ENCODE data around the gene OR8H2. TPM values are rescaled to one million over a fixed set of nuclear protein-coding genes. Genes with fewer than 3 reads are reported as not detected.
"Not testable (repeated sequence)": the region's sequence is repeated elsewhere in the genome, so short reads cannot be mapped to it uniquely, and the experiment has no call there.

The OR8H2 gene, protein sequence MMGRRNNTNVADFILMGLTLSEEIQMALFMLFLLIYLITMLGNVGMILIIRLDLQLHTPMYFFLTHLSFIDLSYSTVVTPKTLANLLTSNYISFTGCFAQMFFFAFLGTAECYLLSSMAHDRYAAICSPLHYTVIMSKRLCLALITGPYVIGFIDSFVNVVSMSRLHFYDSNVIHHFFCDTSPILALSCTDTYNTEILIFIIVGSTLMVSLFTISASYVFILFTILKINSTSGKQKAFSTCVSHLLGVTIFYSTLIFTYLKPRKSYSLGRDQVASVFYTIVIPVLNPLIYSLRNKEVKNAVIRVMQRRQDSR
- under 1 TPM in 1 of 3 donors, not detected in 2; 0.04 TPM for polyA plus RNA-seq (ENCODE audit: insufficient read length in 3 of 3)

DNA sequence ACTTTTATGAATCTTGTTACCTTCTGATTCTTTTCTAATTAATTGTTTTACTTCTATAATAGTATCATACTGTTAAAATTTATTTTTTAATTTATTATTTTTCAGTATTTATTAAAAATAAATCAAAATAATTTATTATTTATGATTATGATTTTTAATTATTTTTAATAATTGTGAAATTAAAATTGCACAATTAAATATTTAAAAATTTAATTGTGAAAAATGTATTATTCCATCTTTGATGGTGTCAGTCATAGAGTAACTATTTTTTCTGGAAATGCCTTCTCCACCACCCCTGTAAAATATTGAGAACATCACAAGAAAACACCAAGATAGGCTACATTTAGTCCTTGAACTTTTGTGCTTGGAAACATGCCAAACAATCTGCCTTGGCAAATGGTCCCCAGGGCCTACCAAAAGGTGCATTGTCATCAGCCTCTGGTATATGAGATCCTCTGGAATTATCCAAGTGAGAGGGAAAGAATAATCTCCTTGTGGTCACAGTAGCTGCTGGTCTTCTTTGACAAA lies at the start of gene OR8H2:
TSS of gene OR8H2 (plus strand) at position 478 of the 528 bp plus-strand sequence. CDS start 1,356 bp downstream, outside the sequence.
- no peak for DNase-seq (ENCODE audit: low read depth in 3 of 3, low spot score in 2 of 3)

DNA sequence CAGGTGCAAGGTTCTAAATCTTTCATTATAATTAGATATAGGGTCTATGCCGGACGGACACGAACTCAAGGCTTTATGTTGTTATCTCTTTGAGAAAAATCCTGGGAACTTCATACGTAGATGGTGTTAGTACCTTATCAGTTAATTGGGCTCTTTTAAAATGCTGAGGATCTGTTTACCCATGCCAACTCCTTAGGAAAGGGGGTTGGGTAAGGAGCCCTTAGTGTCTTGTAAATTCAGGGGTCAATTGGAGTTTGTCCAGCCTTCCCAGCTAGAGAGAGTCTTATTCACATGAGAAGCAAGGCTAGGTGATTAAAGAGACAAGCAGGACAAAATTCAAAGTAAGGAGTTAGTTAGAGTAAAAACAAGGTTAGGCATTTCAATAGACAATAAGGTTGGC lies 47.1 kb upstream of the OR8H2 start:
- DNase-seq (ENCODE audit: low read depth in 3 of 3, low spot score in 2 of 3) = not testable (repeated sequence)

DNA sequence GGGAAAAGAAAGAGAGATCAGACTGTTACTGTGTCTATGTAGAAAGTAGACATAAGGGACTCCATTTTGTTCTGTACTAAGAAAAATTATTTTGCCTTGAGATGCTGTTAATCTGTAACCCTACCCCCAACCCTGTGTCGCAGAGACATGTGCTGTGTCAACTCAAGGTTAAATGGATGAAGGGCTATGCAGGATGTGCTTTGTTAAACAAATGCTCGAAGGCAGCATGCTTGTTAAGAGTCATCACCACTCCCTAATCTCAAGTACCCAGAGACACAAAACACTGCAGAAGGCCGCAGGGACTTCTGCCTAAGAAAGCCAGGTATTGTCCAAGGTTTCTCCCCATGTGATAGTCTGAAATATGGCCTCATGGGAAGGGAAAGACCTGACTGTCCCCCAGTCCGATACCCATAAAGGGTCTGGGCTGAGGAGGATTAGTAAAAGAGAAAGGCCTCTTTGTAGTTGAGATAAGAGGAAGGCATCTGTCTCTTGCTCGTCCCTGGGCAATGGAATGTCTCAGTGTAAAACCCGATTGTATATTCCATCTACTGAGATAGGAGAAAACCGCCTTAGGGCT lies 45.7 kb upstream of the OR8H2 start:
- not testable (repeated sequence) for DNase-seq (ENCODE audit: low read depth in 3 of 3, low spot score in 2 of 3)

GRCh38 chr11:56058260-56058780 lies 45.2 kb upstream of the OR8H2 start:
- not testable (repeated sequence) for DNase-seq (ENCODE audit: low read depth in 3 of 3, low spot score in 2 of 3)

DNA sequence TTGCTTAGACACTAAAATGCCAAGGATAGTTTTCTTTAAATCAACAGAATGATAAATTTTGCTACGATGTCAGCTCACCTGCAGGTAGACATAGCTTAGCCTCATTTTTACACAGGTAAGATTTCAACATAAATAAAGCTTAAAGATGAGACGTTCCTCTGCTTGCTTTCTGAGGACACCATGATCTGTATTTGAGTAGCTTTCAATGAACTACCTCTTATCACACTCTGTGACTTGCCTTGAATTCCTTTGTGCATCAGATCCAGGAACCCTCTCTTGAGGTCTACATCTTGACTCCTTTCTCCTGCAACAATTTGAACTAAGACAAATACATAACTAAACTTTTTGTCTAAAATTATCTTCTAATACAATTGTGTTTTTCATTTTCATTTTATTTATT lies 36.5 kb upstream of the OR8H2 start:
- DNase-seq (ENCODE audit: low read depth in 3 of 3, low spot score in 2 of 3) = no peak

DNA sequence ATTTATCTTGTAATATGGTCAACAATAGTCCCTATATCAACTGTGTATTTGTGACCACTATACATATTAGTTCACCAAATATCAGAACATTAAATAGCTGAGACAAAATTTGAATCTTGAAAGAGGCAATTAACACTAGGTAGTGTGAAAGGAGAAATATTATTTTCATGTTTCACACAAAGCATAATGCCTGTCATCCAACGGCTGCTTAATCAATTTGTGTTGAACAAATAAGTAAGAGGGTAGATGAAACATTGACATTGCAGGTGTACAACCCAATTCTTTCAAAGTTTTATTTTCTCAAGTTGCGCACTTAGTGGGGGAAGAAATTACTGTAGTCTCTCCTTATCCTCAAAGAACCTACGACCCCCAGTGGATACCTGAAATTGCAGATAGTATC lies 13.8 kb upstream of the OR8H2 start:
- no peak for DNase-seq (ENCODE audit: low read depth in 3 of 3, low spot score in 2 of 3)

- DNase-seq (ENCODE audit: low read depth in 3 of 3, low spot score in 2 of 3) = no peak
These were observed 10.5 kb upstream of the OR8H2 start, which contains the start of gene OR8I2 for GRCh38 chr11:56093008-56093407. Gene OR8I2, plus strand, starts transcription at chr11:56093308. Its CDS starts 0 bp downstream, at chr11:56093308.

GRCh38 chr11:56122073-56122472 lies 18.6 kb downstream of the OR8H2 start, which contains the start of gene OR8H3:
Gene OR8H3, plus strand, starts transcription at chr11:56122373. Its CDS starts 0 bp downstream, at chr11:56122373.
- no peak for DNase-seq (ENCODE audit: low read depth in 3 of 3, low spot score in 2 of 3)

- no peak for DNase-seq (ENCODE audit: low read depth in 3 of 3, low spot score in 2 of 3)
These were observed 36.7 kb downstream of the OR8H2 start, which contains the start of gene OR8J3 for GRCh38 chr11:56140151-56140661. Gene OR8J3, minus strand, starts transcription at chr11:56140201. Its CDS starts 2,483 bp downstream, at chr11:56137718.

GRCh38 chr11:56143681-56144080 lies 40.2 kb downstream of the OR8H2 start:
- DNase-seq (ENCODE audit: low read depth in 3 of 3, low spot score in 2 of 3) = not testable (repeated sequence)

DNA sequence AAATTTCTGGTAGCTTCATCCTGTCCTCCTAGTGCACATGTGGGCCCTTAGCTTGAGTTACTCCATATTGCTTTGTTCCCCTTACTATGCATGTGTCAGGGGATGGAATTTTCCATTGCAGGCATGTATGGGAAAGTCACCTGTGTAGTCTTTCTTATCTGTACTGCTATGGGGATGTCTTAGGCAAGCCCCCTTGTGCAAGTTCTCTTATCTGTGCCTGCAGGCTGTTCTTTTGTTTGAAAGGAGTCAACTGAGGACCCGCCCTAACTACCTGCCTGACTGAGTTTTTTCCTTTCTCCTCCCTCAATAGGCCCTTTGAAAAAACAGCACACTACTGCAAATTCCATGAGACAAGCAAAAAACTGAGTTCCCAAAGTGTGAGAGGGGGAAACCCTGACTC lies 47.9 kb downstream of the OR8H2 start:
- no peak for DNase-seq (ENCODE audit: low read depth in 3 of 3, low spot score in 2 of 3)

DNA sequence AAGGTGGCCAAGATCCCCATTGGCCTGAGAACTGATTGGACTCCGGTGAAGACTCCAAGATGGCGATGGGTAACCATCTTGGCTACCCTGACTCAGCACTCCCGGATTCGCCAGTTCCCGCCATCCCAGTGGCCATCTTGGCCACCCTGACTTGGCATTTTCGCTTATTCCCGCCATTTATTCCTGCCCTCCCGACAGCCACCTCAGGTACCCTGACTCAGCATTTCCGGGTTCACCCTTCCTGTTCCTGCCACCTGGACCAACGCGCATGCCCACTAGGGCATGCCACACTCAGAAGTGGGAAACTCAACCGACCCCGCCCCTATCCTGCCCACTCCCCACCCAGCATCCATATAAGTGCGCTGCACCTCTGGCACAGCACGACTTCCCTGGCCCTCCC lies 48.8 kb downstream of the OR8H2 start:
- DNase-seq (ENCODE audit: low read depth in 3 of 3, low spot score in 2 of 3) = no peak

Other genes with a start within 250 kb of the OR8H2 start
- not detected for gene TRIM51, start 220.4 kb upstream of the OR8H2 start, polyA plus RNA-seq (ENCODE audit: insufficient read length in 3 of 3)
- gene OR5W2, start 189.1 kb upstream of the OR8H2 start, polyA plus RNA-seq (ENCODE audit: insufficient read length in 3 of 3) = not detected
- gene OR5I1, start 167.3 kb upstream of the OR8H2 start, polyA plus RNA-seq (ENCODE audit: insufficient read length in 3 of 3) = not detected
- not detected for gene OR10AG1, start 133.7 kb upstream of the OR8H2 start, polyA plus RNA-seq (ENCODE audit: insufficient read length in 3 of 3)
- not detected for gene OR5F1, start 109.1 kb upstream of the OR8H2 start, polyA plus RNA-seq (ENCODE audit: insufficient read length in 3 of 3)
- gene OR5AS1, start 76.0 kb upstream of the OR8H2 start, polyA plus RNA-seq (ENCODE audit: insufficient read length in 3 of 3) = under 1 TPM; 0.03 to 0.04 (median 0.03) TPM
- gene OR8I2, start 10.4 kb upstream of the OR8H2 start, polyA plus RNA-seq (ENCODE audit: insufficient read length in 3 of 3) = not detected
- gene OR8H3, start 18.7 kb downstream of the OR8H2 start, polyA plus RNA-seq (ENCODE audit: insufficient read length in 3 of 3) = not detected
- gene OR8J3, start 36.5 kb downstream of the OR8H2 start, polyA plus RNA-seq (ENCODE audit: insufficient read length in 3 of 3) = not detected
- not detected for gene OR8K5, start 56.6 kb downstream of the OR8H2 start, polyA plus RNA-seq (ENCODE audit: insufficient read length in 3 of 3)
- gene OR5J2, start 72.9 kb downstream of the OR8H2 start, polyA plus RNA-seq (ENCODE audit: insufficient read length in 3 of 3) = not detected
- gene OR5T2, start 130.6 kb downstream of the OR8H2 start, polyA plus RNA-seq (ENCODE audit: insufficient read length in 3 of 3) = not detected
- not detected for gene OR5T3, start 148.6 kb downstream of the OR8H2 start, polyA plus RNA-seq (ENCODE audit: insufficient read length in 3 of 3)
- not detected for gene OR5T1, start 170.5 kb downstream of the OR8H2 start, polyA plus RNA-seq (ENCODE audit: insufficient read length in 3 of 3)
- gene OR8H1, start 188.6 kb downstream of the OR8H2 start, polyA plus RNA-seq (ENCODE audit: insufficient read length in 3 of 3) = not detected
- not detected for gene OR8K3, start 211.5 kb downstream of the OR8H2 start, polyA plus RNA-seq (ENCODE audit: insufficient read length in 3 of 3)
- gene OR8K1, start 242.4 kb downstream of the OR8H2 start, polyA plus RNA-seq (ENCODE audit: insufficient read length in 3 of 3) = not detected

Data from right renal cortex interstitium (tissue), 3 donors.